Measurements from ENCODE around the gene PRDM1.
"Not testable (repeated sequence)": the region's sequence is repeated elsewhere in the genome, so short reads cannot be mapped to it uniquely, and the experiment has no call there.

The PRDM1 gene

GRCh38 chr6:106141441-106142237 is 55.5 kb downstream of the PRDM1 start:
- no peaks in the 10 kb centered on the region for H3K9me3 ChIP-seq (ENCODE audit: control insufficient read depth, insufficient read depth, low read depth, low read length)
- H3K9ac ChIP-seq (ENCODE audit: low read length) = no peak overlapping the region
- H3K27ac ChIP-seq (ENCODE audit: low read depth, low read length) = no peak overlapping the region
- H3K27me3 ChIP-seq (ENCODE audit: control insufficient read depth, insufficient read depth, low read length) = no peaks in the 10 kb centered on the region
- no peak overlapping the region for H3K4me3 ChIP-seq (ENCODE audit: low read depth, low read length)
- H3K4me1 ChIP-seq (ENCODE audit: control insufficient read depth, insufficient read depth, low read length) = peaks cover 23% of the 10 kb centered on the region
- no peaks in the 10 kb centered on the region for H3K36me3 ChIP-seq (ENCODE audit: control insufficient read depth, insufficient read depth, low read length)

DNA sequence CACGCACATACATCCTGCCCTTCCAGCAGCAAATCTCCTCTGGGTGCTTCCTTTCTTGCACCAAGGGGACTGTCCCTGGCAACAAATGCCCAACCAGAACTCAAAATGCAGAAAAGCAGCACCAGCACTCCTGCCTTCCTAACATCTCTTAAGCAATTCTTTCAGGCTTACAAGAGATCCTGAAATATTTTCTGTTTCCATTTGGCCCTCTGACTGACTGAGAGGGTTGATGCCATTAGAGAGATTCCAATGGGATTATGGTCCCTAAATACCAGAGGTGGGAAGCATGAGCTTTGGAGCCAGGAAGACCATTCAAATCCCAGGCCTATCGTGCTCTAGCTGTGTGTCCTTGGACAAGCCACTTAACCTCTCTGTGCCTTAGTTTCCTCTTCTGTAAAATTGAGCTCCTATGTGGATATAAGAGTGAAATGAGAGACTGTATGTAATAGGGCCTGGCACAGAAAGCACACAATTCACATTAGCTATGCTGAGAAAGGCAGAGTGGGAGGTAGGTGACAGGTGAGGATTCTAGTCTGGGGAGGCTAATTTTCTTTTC is 56.8 kb downstream of the PRDM1 start:
- Histone ChIP-seq H3K36me3 (ENCODE audit: control insufficient read depth, insufficient read depth, low read length) (no peaks in the 10 kb centered on the region), H3K4me3 (ENCODE audit: low read depth, low read length) (no peak overlapping the region), H3K27me3 (ENCODE audit: control insufficient read depth, insufficient read depth, low read length) (no peaks in the 10 kb centered on the region), H3K4me1 (ENCODE audit: control insufficient read depth, insufficient read depth, low read length) (peaks cover 23% of the 10 kb centered on the region), H3K27ac (ENCODE audit: low read depth, low read length) (no peak overlapping the region), H3K9me3 (ENCODE audit: control insufficient read depth, insufficient read depth, low read depth, low read length) (no peaks in the 10 kb centered on the region), H3K9ac (ENCODE audit: low read length) (no peak overlapping the region)

DNA sequence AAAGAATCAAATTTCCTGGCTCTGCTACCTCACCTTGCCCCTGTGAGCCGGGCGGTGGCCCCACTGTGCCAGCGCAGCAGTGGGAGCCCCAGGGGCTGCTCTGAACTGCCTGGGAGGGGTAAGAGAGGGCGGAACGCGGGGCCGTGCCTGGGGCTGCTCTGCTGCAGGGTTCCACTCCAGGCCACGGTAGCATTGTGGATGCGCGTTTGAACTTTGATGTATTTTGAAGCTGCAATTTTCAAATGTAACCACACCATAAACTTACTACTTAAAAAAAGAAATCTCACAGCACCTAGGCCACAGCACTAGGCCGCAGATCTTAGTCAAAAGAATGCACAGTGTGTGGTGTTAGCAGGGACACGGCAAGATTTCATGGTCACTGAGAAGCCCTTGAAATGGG is 57.5 kb downstream of the PRDM1 start:
- Histone ChIP-seq H3K27me3 (ENCODE audit: control insufficient read depth, insufficient read depth, low read length) (no peaks in the 10 kb centered on the region), H3K9ac (ENCODE audit: low read length) (no peak overlapping the region), H3K9me3 (ENCODE audit: control insufficient read depth, insufficient read depth, low read depth, low read length) (no peaks in the 10 kb centered on the region), H3K4me3 (ENCODE audit: low read depth, low read length) (no peak overlapping the region), H3K27ac (ENCODE audit: low read depth, low read length) (no peak overlapping the region), H3K36me3 (ENCODE audit: control insufficient read depth, insufficient read depth, low read length) (no peaks in the 10 kb centered on the region), H3K4me1 (ENCODE audit: control insufficient read depth, insufficient read depth, low read length) (peaks cover 23% of the 10 kb centered on the region)

DNA sequence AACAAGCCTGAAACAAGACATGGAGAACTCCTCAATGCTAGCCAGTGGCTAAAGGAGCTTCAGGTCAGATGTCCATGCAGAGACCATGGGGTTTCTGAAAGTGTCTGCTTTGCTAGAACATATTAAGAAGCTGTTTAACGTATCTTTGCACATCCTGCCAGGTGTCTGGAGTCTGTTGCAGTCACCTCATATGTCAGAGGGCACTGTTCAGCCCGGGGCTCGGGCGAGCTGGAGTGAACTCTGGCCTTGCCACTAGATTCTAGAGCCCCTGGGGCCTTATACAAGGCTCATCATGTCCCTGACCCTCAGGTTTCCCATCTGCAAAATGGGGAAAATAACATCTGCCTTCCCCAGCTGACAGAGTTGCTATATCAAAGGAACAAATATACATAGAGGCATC is 59.0 kb downstream of the PRDM1 start:
- Histone ChIP-seq H3K4me1 (ENCODE audit: control insufficient read depth, insufficient read depth, low read length) (peaks cover 23% of the 10 kb centered on the region), H3K9me3 (ENCODE audit: control insufficient read depth, insufficient read depth, low read depth, low read length) (no peaks in the 10 kb centered on the region), H3K27ac (ENCODE audit: low read depth, low read length) (no peak overlapping the region), H3K27me3 (ENCODE audit: control insufficient read depth, insufficient read depth, low read length) (no peaks in the 10 kb centered on the region), H3K36me3 (ENCODE audit: control insufficient read depth, insufficient read depth, low read length) (no peaks in the 10 kb centered on the region), H3K9ac (ENCODE audit: low read length) (no peak overlapping the region), H3K4me3 (ENCODE audit: low read depth, low read length) (no peak overlapping the region)

GRCh38 chr6:106145741-106146227 is 59.6 kb downstream of the PRDM1 start:
- Histone ChIP-seq H3K27ac (ENCODE audit: low read depth, low read length) (no peak overlapping the region), H3K9ac (ENCODE audit: low read length) (no peak overlapping the region), H3K4me1 (ENCODE audit: control insufficient read depth, insufficient read depth, low read length) (peaks cover 23% of the 10 kb centered on the region), H3K4me3 (ENCODE audit: low read depth, low read length) (no peak overlapping the region), H3K36me3 (ENCODE audit: control insufficient read depth, insufficient read depth, low read length) (no peaks in the 10 kb centered on the region), H3K27me3 (ENCODE audit: control insufficient read depth, insufficient read depth, low read length) (no peaks in the 10 kb centered on the region), H3K9me3 (ENCODE audit: control insufficient read depth, insufficient read depth, low read depth, low read length) (no peaks in the 10 kb centered on the region)

DNA sequence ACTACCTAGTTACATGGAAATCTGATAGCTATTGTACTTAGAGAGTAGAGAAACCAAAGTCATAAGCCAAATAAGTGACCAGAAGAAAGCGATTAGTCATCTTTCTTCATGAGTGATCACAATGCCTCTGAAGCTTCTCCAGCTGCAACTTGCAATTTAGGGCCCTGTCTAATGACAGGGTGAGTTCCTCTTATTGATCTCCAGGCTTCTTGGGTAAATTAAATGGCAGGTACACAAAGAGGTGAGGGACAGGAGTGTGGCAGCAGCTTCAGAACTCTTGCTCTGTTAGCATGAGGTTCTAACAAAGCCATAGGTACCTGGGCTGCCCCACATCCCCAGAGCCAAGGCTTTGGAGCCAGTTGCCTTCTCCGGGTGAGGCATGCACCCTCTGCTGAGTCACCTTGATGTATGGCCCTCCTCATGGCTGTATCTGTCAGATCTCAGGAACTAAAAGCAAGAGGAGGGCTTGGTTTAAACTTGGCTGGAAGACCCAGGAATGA is 60.8 kb downstream of the PRDM1 start:
- Histone ChIP-seq H3K9me3 (ENCODE audit: control insufficient read depth, insufficient read depth, low read depth, low read length) (no peaks in the 10 kb centered on the region), H3K36me3 (ENCODE audit: control insufficient read depth, insufficient read depth, low read length) (no peaks in the 10 kb centered on the region), H3K4me3 (ENCODE audit: low read depth, low read length) (no peak overlapping the region), H3K27me3 (ENCODE audit: control insufficient read depth, insufficient read depth, low read length) (no peaks in the 10 kb centered on the region), H3K27ac (ENCODE audit: low read depth, low read length) (no peak overlapping the region), H3K4me1 (ENCODE audit: control insufficient read depth, insufficient read depth, low read length) (peaks cover 20% of the 10 kb centered on the region), H3K9ac (ENCODE audit: low read length) (no peak overlapping the region)

- H3K9ac ChIP-seq (ENCODE audit: low read length) = no peak overlapping the region
- no peaks in the 10 kb centered on the region for H3K27me3 ChIP-seq (ENCODE audit: control insufficient read depth, insufficient read depth, low read length)
- no peak overlapping the region for H3K27ac ChIP-seq (ENCODE audit: low read depth, low read length)
- peaks cover 17% of the 10 kb centered on the region for H3K4me1 ChIP-seq (ENCODE audit: control insufficient read depth, insufficient read depth, low read length)
- no peaks in the 10 kb centered on the region for H3K9me3 ChIP-seq (ENCODE audit: control insufficient read depth, insufficient read depth, low read depth, low read length)
- H3K36me3 ChIP-seq (ENCODE audit: control insufficient read depth, insufficient read depth, low read length) = no peaks in the 10 kb centered on the region
- no peak overlapping the region for H3K4me3 ChIP-seq (ENCODE audit: low read depth, low read length)
Measured at GRCh38 chr6:106147476-106147875, 61.3 kb downstream of the PRDM1 start.

DNA sequence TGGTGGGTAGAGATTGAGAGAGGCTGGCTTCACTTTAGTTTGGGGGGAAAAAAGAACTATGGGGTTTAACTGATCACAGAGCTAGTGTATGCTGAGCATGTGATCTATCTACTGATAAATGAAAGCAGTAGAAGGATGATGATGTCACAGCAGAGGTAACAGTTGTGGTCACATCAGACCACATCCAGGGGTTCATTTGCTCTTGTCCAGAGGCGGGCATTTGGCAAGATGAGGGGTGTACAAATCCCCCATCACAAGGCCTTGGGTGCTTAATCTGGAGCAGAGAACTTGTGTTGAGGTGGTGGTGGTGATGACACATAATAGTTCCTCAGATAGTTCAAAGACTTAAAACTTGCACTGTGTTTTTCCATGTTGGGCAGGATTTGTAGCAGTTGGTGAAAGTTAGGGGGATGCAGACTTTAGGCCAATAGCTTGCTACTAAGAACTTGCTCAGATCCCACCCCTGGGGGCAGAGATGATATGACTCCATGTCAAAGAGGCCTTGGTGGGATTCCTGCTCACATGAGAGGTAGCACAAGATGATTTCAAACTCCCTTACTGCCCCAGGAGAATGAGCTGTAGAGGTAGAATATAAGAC is 63.4 kb downstream of the PRDM1 start:
- Histone ChIP-seq H3K4me1 (ENCODE audit: control insufficient read depth, insufficient read depth, low read length) (peaks cover 13% of the 10 kb centered on the region), H3K36me3 (ENCODE audit: control insufficient read depth, insufficient read depth, low read length) (no peaks in the 10 kb centered on the region), H3K9ac (ENCODE audit: low read length) (no peak overlapping the region), H3K27me3 (ENCODE audit: control insufficient read depth, insufficient read depth, low read length) (no peaks in the 10 kb centered on the region), H3K27ac (ENCODE audit: low read depth, low read length) (no peak overlapping the region), H3K4me3 (ENCODE audit: low read depth, low read length) (no peak overlapping the region), H3K9me3 (ENCODE audit: control insufficient read depth, insufficient read depth, low read depth, low read length) (no peaks in the 10 kb centered on the region)

GRCh38 chr6:106152476-106152875 is 66.3 kb downstream of the PRDM1 start:
- H3K36me3 ChIP-seq (ENCODE audit: control insufficient read depth, insufficient read depth, low read length); H3K27me3 ChIP-seq (ENCODE audit: control insufficient read depth, insufficient read depth, low read length); H3K9ac ChIP-seq (ENCODE audit: low read length); H3K27ac ChIP-seq (ENCODE audit: low read depth, low read length); H3K9me3 ChIP-seq (ENCODE audit: control insufficient read depth, insufficient read depth, low read depth, low read length); H3K4me3 ChIP-seq (ENCODE audit: low read depth, low read length): not testable (repeated sequence)
- peaks cover 19% of the 10 kb centered on the region for H3K4me1 ChIP-seq (ENCODE audit: control insufficient read depth, insufficient read depth, low read length)

DNA sequence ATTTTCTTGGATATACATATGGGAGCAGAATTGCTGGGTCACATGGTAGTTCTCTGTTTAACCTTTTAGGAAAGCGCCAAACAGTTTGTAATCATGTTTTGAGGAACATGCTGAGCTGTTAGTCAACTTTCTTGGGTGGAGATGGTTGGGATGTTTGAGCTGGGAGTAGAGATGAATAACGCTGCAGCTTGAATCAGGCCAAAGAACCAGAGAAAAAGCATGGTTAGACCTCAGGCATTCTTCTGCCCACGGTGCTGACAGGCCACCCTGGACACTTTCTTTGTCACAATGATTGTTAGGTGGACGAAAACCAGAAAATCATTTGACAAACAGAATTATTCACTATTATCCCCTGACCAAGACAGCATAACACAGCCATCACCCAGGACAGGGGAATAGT is 66.8 kb downstream of the PRDM1 start:
- Histone ChIP-seq H3K4me3 (ENCODE audit: low read depth, low read length) (no peak overlapping the region), H3K27me3 (ENCODE audit: control insufficient read depth, insufficient read depth, low read length) (no peaks in the 10 kb centered on the region), H3K4me1 (ENCODE audit: control insufficient read depth, insufficient read depth, low read length) (peaks cover 20% of the 10 kb centered on the region), H3K9ac (ENCODE audit: low read length) (no peak overlapping the region), H3K27ac (ENCODE audit: low read depth, low read length) (no peak overlapping the region), H3K9me3 (ENCODE audit: control insufficient read depth, insufficient read depth, low read depth, low read length) (no peaks in the 10 kb centered on the region), H3K36me3 (ENCODE audit: control insufficient read depth, insufficient read depth, low read length) (no peaks in the 10 kb centered on the region)

DNA sequence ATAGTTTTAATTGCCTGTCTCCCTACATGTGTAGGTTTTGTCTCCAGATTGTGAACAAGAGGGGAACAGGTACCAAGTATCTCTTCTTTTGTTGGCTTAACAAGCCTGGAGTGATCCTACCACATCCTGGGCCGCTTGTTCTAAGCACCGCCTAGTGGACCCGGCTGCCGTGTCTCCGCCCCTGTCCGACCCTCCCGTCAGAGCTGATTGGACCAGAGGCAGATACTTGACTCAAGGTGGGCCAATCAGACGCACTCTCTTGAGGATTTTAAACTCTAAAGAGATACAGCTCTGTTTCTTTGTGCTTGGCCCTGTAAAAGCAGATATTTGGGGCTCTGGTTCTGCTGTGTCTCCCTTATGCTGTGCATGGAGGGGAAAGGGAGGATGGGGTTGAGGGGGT is 68.2 kb downstream of the PRDM1 start:
- H3K27me3 ChIP-seq (ENCODE audit: control insufficient read depth, insufficient read depth, low read length) = no peaks in the 10 kb centered on the region
- H3K4me3 ChIP-seq (ENCODE audit: low read depth, low read length) = no peak overlapping the region
- no peak overlapping the region for H3K27ac ChIP-seq (ENCODE audit: low read depth, low read length)
- H3K4me1 ChIP-seq (ENCODE audit: control insufficient read depth, insufficient read depth, low read length) = peaks cover 20% of the 10 kb centered on the region
- no peaks in the 10 kb centered on the region for H3K36me3 ChIP-seq (ENCODE audit: control insufficient read depth, insufficient read depth, low read length)
- no peak overlapping the region for H3K9ac ChIP-seq (ENCODE audit: low read length)
- H3K9me3 ChIP-seq (ENCODE audit: control insufficient read depth, insufficient read depth, low read depth, low read length) = no peaks in the 10 kb centered on the region

Measured in HUES6 (cell line).